GM18858 (cell line): ENCODE results near the gene GNPDA1.

Experiments used
- ATAC-seq: cut with Tn5 transposase; IDR thresholded peaks from one replicate; pipeline ENCODE4 v1.9.1; 2021; ENCODE audit not compliant: unreplicated experiment

GNPDA1 gene

GRCh38 chr5:141958546-141959172 is 54.2 kb downstream of the GNPDA1 start:
- no peak for ATAC-seq

- no peak for ATAC-seq
Measured at GRCh38 chr5:141958113-141958512, 54.7 kb downstream of the GNPDA1 start, which contains the start of gene PCDH12. PCDH12 (minus strand) TSS chr5:141958202; CDS start chr5:141957851, 351 bp downstream.

GRCh38 chr5:141957367-141957996 is 55.3 kb downstream of the GNPDA1 start:
- no peak for ATAC-seq

- ATAC-seq, result no peak
Measured at GRCh38 chr5:141954194-141954593, 58.6 kb downstream of the GNPDA1 start.

- no peak for ATAC-seq
Measured at GRCh38 chr5:141952020-141952419, 60.8 kb downstream of the GNPDA1 start.

- ATAC-seq, result peak; percentile 72
Measured at GRCh38 chr5:141951332-141951781, 61.5 kb downstream of the GNPDA1 start.
